NCI-H1048 (cell line): ENCODE data around the gene TYROBP.
"Not testable (repeated sequence)": the region's sequence is repeated elsewhere in the genome, so short reads cannot be mapped to it uniquely, and the experiment has no call there.

Experiments used
- DNase-seq: peaks from one replicate; lab custom pipeline; 2025; lab: John Stamatoyannopoulos, UW

The TYROBP gene

GRCh38 chr19:35908010-35908441 lies at the start of gene TYROBP:
TYROBP (minus strand) TSS chr19:35908295; CDS start chr19:35908228, 67 bp downstream.
- no peak for DNase-seq

GRCh38 chr19:35957411-35957810 lies 49.3 kb upstream of the TYROBP start:
- DNase-seq = not testable (repeated sequence)

- no peak for DNase-seq
Observed at GRCh38 chr19:35955881-35956634, 48.0 kb upstream of the TYROBP start.

- DNase-seq = no peak
Observed at GRCh38 chr19:35949131-35949530, 41.0 kb upstream of the TYROBP start.

GRCh38 chr19:35946203-35946602 lies 38.1 kb upstream of the TYROBP start:
- DNase-seq = no peak

GRCh38 chr19:35945121-35945790 lies 37.2 kb upstream of the TYROBP start:
- DNase-seq = no peak

- DNase-seq = no peak
Observed at GRCh38 chr19:35944556-35944955, 36.5 kb upstream of the TYROBP start.

- no peak for DNase-seq
Observed at GRCh38 chr19:35943321-35944301, 35.5 kb upstream of the TYROBP start.

GRCh38 chr19:35942235-35942634 lies 34.1 kb upstream of the TYROBP start:
- DNase-seq = no peak

GRCh38 chr19:35940839-35941238 lies 32.7 kb upstream of the TYROBP start:
- DNase-seq = no peak

GRCh38 chr19:35940078-35940775 lies 32.1 kb upstream of the TYROBP start:
- no peak for DNase-seq

GRCh38 chr19:35939307-35940077 lies 31.4 kb upstream of the TYROBP start:
- no peak for DNase-seq

- no peak for DNase-seq
Observed at GRCh38 chr19:35938282-35939224, 30.5 kb upstream of the TYROBP start.

- no peak for DNase-seq
Observed at GRCh38 chr19:35937345-35938281, 29.5 kb upstream of the TYROBP start.

GRCh38 chr19:35936738-35937268 lies 28.7 kb upstream of the TYROBP start:
- DNase-seq = no peak

GRCh38 chr19:35935911-35936737 lies 28.0 kb upstream of the TYROBP start, which contains the start of gene LRFN3:
LRFN3 (plus strand) TSS chr19:35936374; CDS start chr19:35939426, 3,052 bp downstream.
- peak; percentile 14 for DNase-seq

GRCh38 chr19:35932291-35932936 lies 24.3 kb upstream of the TYROBP start:
- no peak for DNase-seq
